ENCODE measurements around the gene CCDC30.

The CCDC30 gene

DNA sequence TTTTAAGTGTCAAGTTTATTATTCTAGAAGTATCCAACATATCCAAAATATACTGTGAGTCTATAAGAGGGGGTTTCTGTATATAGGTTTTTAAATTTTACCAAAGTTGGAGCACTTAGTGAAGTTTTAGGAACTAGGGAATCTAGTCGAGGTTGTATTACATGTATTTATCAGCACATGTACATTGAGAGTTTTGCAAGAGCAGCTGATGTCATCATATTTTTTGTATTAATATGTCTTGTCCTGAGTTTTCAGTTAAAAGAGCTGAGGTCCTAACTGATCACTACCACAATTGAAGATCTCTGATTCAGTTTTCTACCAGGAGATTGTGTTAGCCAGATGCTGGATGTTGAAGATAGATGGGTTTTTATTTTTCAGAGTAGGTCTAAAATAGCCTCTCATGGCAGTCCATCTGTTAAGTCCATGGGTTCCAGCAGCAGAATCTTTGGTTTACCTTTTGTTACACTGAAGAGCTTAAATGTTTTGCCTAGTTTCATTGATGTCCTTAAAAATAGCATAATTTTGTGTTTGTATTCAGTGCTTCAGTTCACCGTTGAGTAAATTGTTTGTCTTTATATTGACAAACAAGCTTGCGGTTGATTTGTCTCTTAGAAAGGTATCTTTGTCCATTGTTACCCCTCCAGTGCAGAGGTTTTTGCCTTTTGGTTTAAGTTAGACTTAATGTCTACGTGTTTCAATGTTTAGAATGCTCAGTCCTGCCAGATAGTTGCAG lies 235.2 kb downstream of the CCDC30 start:
- no peak for DNase-seq

DNA sequence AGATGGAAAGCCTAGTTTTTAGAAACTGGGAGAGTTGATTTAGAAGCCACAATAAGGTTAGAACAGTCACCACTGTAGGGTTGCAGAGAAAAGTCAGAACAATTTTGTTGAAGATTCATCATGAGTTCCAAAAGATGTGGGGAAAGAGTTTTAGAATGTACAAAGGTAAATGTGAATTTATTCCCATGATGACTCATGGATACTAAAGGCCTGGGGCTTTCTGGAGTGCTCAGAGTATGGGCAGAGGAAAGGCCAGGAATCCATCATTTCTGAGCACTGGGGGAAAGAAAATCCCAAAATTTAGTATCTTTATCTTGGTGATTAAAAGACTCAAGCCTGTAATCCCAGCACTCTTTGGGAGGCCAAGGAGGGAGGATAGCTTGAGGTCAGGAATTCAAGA lies 236.9 kb downstream of the CCDC30 start:
- DNase-seq: no peak

DNA sequence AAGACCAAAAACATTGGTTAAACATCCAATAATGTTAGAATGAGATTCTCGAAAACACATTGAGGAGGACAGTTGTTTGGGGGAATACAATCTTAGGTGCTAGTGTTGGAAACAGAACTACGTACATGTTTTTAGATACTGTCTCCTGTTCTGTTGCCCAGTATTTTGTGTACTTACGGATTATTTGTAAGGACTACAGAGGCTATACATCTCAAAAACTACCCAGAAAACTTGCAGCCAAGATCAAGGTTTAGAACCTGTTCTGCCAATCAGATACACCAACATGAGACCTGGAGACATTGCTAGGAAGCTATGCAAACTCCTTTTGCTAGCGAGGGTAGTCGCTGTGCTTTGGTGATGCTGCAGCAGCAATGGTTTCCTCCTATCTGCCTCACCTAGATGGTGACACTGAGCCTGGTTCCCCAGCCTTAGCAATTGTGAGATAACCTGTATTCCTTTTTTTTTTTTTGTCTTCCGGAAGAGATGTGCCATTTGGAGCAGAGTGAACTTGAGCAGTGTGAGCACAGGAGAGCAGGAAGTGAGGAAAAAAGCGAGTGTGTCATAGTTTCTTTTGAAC lies 240.9 kb downstream of the CCDC30 start:
- DNase-seq: no peak

Measured in retina (tissue), 1 donor.